K562 (cell line): ENCODE data around the gene ZNF23. TPM values are rescaled to one million over a fixed set of nuclear protein-coding genes. Genes with fewer than 3 reads are reported as not detected.

Experiments
- ATAC-seq: fragments of 200-7000 bp; cut with Tn5 transposase; 3 replicates; pipeline ENCODE4 v1.9.1; 2020; ENCODE audit warnings: moderate library complexity
- BruUV-seq: library from RNA; stranded (reverse); fragments of 400-500 nt; replicated peaks from 2 replicates; lab custom pipeline; 2021; lab: Mats Ljungman, UMichigan
- CTCF ChIA-PET: fragments of 300-600 bp; formaldehyde crosslinking; extraction: SDS; loops from one replicate; lab custom pipeline; 2021; ENCODE audit warnings: low intra/inter-chr PET ratio; lab: Yijun Ruan, JAX
- POLR2A ChIA-PET: fragments of 300-600, 350-650 bp; sonication (Branson Sonifier 250); formaldehyde crosslinking; extraction: SDS; loops from one replicate; lab custom pipeline; 2021; ENCODE audit warnings: antibody characterized with exemption, inconsistent platforms; lab: Yijun Ruan, JAX
- DNase-seq, 4 experiments: peaks; one replicate each; pipeline versions ENCODE4 v3.0.0 to v3.0.0-alpha.2; 2011 to 2018; ENCODE audit warnings: low spot score in 3 of 4, mixed read lengths in 3 of 4; ENCODE audit errors: extremely low read depth in 1 of 4
- FAIRE-seq: peaks from 2 replicates; lab custom pipeline; 2011; peaks lifted over from hg19 to GRCh38; lab: Jason Lieb, UNC
- H2AFZ ChIP-seq: 2 replicates; pipeline ENCODE4 v1.6.0; 2011; ENCODE audit warnings: low read depth, low read length, control low read depth, inconsistent platforms
- H3K27ac ChIP-seq: fragments of 200-600 bp; 3 replicates; pipeline ENCODE4 v1.8.0; 2011; ENCODE audit warnings: low read depth, mild to moderate bottlenecking, control low read depth, inconsistent platforms, low read length, moderate library complexity, mixed read lengths; ENCODE audit errors: extremely low read depth
- H3K27me3 ChIP-seq, 2 experiments: fragments of 300-600 bp in 1 of 2; 2 replicates in 1 of 2; 3 replicates in 1 of 2; pipeline versions ENCODE4 v1.6.0 to v1.8.0; 2011; ENCODE audit warnings: inconsistent platforms in 2 of 2, low read length in 2 of 2, mild to moderate bottlenecking in 1 of 2, mixed read lengths in 1 of 2, moderate library complexity in 1 of 2; ENCODE audit not compliant: control insufficient read depth in 2 of 2, insufficient read depth in 2 of 2
- H3K36me3 ChIP-seq: fragments of 300-600 bp; 3 replicates; pipeline ENCODE4 v1.8.0; 2011; ENCODE audit warnings: mild to moderate bottlenecking, low read length, inconsistent platforms; ENCODE audit not compliant: control insufficient read depth, insufficient read depth
- H3K4me1 ChIP-seq, 2 experiments: fragments of 200-600 bp in 1 of 2; replicated peaks in 1 of 2; 2 replicates in 1 of 2; 3 replicates in 1 of 2; pipeline versions ENCODE4 v1.5.1 to v1.8.0; 2011; ENCODE audit warnings: inconsistent platforms in 2 of 2, low read length in 2 of 2, mild to moderate bottlenecking in 1 of 2, mixed read lengths in 1 of 2, moderate library complexity in 1 of 2; ENCODE audit not compliant: control insufficient read depth in 2 of 2, insufficient read depth in 2 of 2
- H3K4me2 ChIP-seq: 2 replicates; pipeline ENCODE4 v1.6.1; 2011; ENCODE audit warnings: low read length, control low read depth, inconsistent platforms, mixed read lengths; ENCODE audit not compliant: insufficient read depth
- H3K4me3 ChIP-seq: fragments of 200-600 bp; sonication (generic), shearing (Covaris generic); 2 replicates; pipeline ENCODE4 v1.5.1; 2016; ENCODE audit warnings: control low read depth, inconsistent platforms
- H3K79me2 ChIP-seq: fragments of 200-600 bp; 3 replicates; pipeline ENCODE4 v1.8.0; 2011; ENCODE audit warnings: low read length, inconsistent platforms; ENCODE audit not compliant: control insufficient read depth, insufficient read depth
- H3K9ac ChIP-seq, 2 experiments: 2 replicates each; pipeline versions ENCODE4 v1.6.0 to v1.6.1; 2011; ENCODE audit warnings: low read depth in 2 of 2, low read length in 2 of 2, control low read depth in 1 of 2, inconsistent platforms in 1 of 2, mild to moderate bottlenecking in 1 of 2, mixed read lengths in 1 of 2; ENCODE audit not compliant: insufficient read depth in 1 of 2
- H3K9me1 ChIP-seq: one replicate; pipeline ENCODE4 v1.6.0; 2011; ENCODE audit warnings: inconsistent platforms, mild to moderate bottlenecking, low read length, moderate library complexity; ENCODE audit not compliant: control insufficient read depth, insufficient read depth
- H3K9me3 ChIP-seq: replicated peaks from 2 replicates; pipeline ENCODE4 v1.5.1; 2011; ENCODE audit warnings: low read depth, low read length, inconsistent platforms; ENCODE audit not compliant: control insufficient read depth, insufficient read depth
- H4K20me1 ChIP-seq: replicated peaks from 2 replicates; pipeline ENCODE4 v1.6.1; 2011; ENCODE audit warnings: low read length, inconsistent platforms, mixed read lengths; ENCODE audit not compliant: control insufficient read depth, insufficient read depth
- ARID2 ChIP-seq: fragments of 450-650 bp; IDR thresholded peaks from 2 replicates; pipeline ENCODE4 v1.6.1; 2017; ENCODE audit warnings: antibody characterized with exemption, mild to moderate bottlenecking
- ELF2 ChIP-seq: fragments of 250-450 bp; sonication (Bioruptor Pico); IDR thresholded peaks from 2 replicates; pipeline ENCODE4 v1.5.0; 2021; ENCODE audit warnings: mild to moderate bottlenecking
- HMG20B ChIP-seq: fragments of 250-450 bp; sonication (Bioruptor Pico); IDR thresholded peaks from 2 replicates; pipeline ENCODE4 v1.5.0; 2021; ENCODE audit warnings: mild to moderate bottlenecking
- SRSF7 ChIP-seq: fragments of 200-400 bp; formaldehyde crosslinking; optimal IDR thresholded peaks from 2 replicates; pipeline ENCODE3; 2017; ENCODE audit warnings: mild to moderate bottlenecking, low read depth, low read length
- ZNF75A ChIP-seq: fragments of 450-650 bp; formaldehyde crosslinking; IDR thresholded peaks from 2 replicates; pipeline ENCODE4 v1.4.0; 2020; ENCODE audit warnings: mild to moderate bottlenecking
- WGBS: fragments of 100-300 bp; shearing (Covaris generic); methylation state at CpG from one replicate; pipeline ENCODE4 v1.1.6; 2016; ENCODE audit warnings: low coverage, mixed read lengths; ENCODE audit not compliant: insufficient coverage; ENCODE audit errors: missing lambda C conversion rate; 5-methylcytosine and 5-hydroxymethylcytosine counted together
- in situ Hi-C: fragments of 300-500 bp; cut with MboI; formaldehyde crosslinking; loops from 4 replicates; pipeline ENCODE4 v1.15.0; 2018; ENCODE audit warnings: inconsistent platforms, mixed read lengths
- intact Hi-C: fragments of 100-400 bp; cut with micrococcal nuclease; formaldehyde crosslinking; loops from 2 replicates; pipeline ENCODE4 v1.14.2; 2022
- polyA plus RNA-seq, 8 experiments: library from polyadenylated mRNA; depleted of rRNA in 4 of 8; stranded (reverse) in 5 of 8; unstranded in 3 of 8; fragments of >200 nt; fragmentation: Nextera tagmentation in 2 of 8; fragmentation: Illumina TruSeq in 1 of 8; extraction: Ambion mirVana in 2 of 8; extraction: Trizol in 1 of 8; gene quantifications; 2 replicates each; pipeline versions ENCODE4 v1.2.1 to v1.2.3, GENCODE V29; 2011 to 2014; ENCODE audit warnings: inconsistent platforms in 1 of 8, missing spikeins in 1 of 8
- total RNA-seq, 7 experiments: library from RNA; depleted of rRNA in 6 of 7; stranded (reverse); fragments of >200 nt in 6 of 7; fragmentation: Illumina TruSeq in 2 of 7; extraction: Trizol in 2 of 7; gene quantifications; 2 replicates each; pipeline versions ENCODE4 v1.2.1 to v1.2.3, GENCODE V29; 2011 to 2021; ENCODE audit warnings: low replicate concordance in 1 of 7
- TF ChIP-seq, protein P1 (sequence below): fragments of 450-650 bp; conservative IDR thresholded peaks from 2 replicates; pipeline ENCODE4 v1.6.1; 2016; ENCODE audit warnings: missing genetic modification characterization, low read depth, mild to moderate bottlenecking, control low read depth, missing compliant biosample characterization

Gene ZNF23
- total and polyA plus RNA-seq, 9 of the 15 experiments (the other 6 are each of a cell fraction or from before 2014, with no cell fraction given), result 4.7 to 13.4 (median 11.2) TPM

DNA sequence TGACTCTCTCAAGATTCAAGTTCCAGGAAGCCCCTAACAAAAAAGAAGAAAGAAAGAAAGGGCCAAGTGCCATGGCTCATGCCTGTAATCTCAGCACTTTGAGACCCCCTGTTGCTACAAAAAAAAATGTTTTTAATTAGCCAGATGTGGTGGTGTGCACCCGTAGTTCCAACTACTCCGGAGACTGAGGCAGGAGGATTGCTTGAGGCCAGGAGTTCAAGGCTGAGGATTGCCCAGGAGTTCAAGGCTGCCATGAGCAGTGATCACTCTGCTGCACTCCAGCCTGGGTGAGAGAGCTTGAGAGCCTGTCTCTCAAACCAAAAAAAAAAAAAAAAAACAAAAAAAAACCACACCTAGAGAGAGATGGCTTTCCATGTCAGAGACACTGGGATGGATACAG lies 39.0 kb downstream of the ZNF23 start:
- Histone ChIP-seq H3K9me3 (no peaks in the 10 kb centered on the region), H3K4me2 (no peak overlapping the region), H3K79me2 (no peaks in the 10 kb centered on the region), H3K4me3 (no peak overlapping the region), H3K9me1 (no peaks in the 10 kb centered on the region), H3K4me1 (peaks cover 0 to 9% of the 10 kb centered on the region in 2 experiments; a peak in 2 of 5 replicates), H3K27me3 (peaks cover 21 to 60% of the 10 kb centered on the region in 2 experiments), H2AFZ (no peak overlapping the region), H4K20me1 (peaks cover 6% of the 10 kb centered on the region; the same call in 1 of the 2 replicates), H3K36me3 (no peaks in the 10 kb centered on the region), H3K27ac (no peak overlapping the region), H3K9ac (no peak overlapping the region)
- CTCF ChIA-PET, result no interaction called here
- in situ Hi-C loops (loop anchor here (10.0 kb wide), 1 partner anchor 162 kb away; no protein-coding TSS in a partner anchor), intact Hi-C loops (no loop called here)
- ATAC-seq (no peak), FAIRE-seq (no peak), DNase-seq (no peak)
- TF ChIP-seq, protein P1, sequence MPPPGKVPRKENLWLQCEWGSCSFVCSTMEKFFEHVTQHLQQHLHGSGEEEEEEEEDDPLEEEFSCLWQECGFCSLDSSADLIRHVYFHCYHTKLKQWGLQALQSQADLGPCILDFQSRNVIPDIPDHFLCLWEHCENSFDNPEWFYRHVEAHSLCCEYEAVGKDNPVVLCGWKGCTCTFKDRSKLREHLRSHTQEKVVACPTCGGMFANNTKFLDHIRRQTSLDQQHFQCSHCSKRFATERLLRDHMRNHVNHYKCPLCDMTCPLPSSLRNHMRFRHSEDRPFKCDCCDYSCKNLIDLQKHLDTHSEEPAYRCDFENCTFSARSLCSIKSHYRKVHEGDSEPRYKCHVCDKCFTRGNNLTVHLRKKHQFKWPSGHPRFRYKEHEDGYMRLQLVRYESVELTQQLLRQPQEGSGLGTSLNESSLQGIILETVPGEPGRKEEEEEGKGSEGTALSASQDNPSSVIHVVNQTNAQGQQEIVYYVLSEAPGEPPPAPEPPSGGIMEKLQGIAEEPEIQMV, result no peak
- no peak for TF ChIP-seq ZNF75A (CRISPR knock-in tag)
- no peak for TF ChIP-seq SRSF7
- no peak for TF ChIP-seq ARID2
- no peak for TF ChIP-seq ELF2 (CRISPR knock-in tag)
- no peak for TF ChIP-seq HMG20B
- POLR2A ChIA-PET, result no interaction called here
- WGBS, result 7% methylated on average over 2 of the region's 2 CpGs
- BruUV-seq, result no TSS peak
